ENCODE data around the gene C6orf58. TPM values are rescaled to one million over a fixed set of nuclear protein-coding genes. Genes with fewer than 3 reads are reported as not detected.

Gene C6orf58
- total RNA-seq, 1 experiment from 2014 or later: not detected

DNA sequence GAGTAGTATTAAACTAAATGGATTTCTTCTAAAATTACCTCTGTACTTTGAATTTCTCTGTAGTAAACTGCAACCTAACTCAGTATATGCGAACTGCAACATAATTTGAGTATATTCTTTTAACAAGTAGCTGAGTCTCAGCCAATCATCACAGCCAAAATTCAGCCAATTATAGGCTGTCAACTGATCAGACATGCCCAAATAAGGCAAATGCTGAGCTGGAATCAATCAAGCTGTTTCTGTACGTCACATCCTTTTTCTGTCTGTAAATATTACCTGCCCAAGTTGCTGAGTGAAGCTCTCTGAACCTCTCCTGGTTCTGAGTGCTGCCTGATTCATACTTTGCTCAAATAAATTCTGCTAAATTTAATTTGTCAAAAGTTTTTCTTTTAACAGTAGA, 9.5 kb upstream of the C6orf58 start:
- no peak for DNase-seq
- Histone ChIP-seq H3K9ac (ENCODE audit: extremely low read depth, insufficient read length, low read length) (no peak overlapping the region), H3K23me2 (ENCODE audit: insufficient read length, low read depth, low read length, poor library complexity, severe bottlenecking) (no peaks in the 10 kb centered on the region), H2AK5ac (ENCODE audit: insufficient read length, low read length) (no peak overlapping the region), H2AFZ (ENCODE audit: low read length) (no peak overlapping the region), H3K56ac (ENCODE audit: insufficient read length, low read depth, low read length) (no peak overlapping the region), H3K9me3 (ENCODE audit: control insufficient read depth, low read depth, low read length) (no peaks in the 10 kb centered on the region), H3K23ac (ENCODE audit: insufficient read length, low read depth, low read length) (no peak overlapping the region), H3K27me3 (ENCODE audit: insufficient read depth, low read length) (no peaks in the 10 kb centered on the region), H3K4me2 (ENCODE audit: insufficient read depth, insufficient read length, low read length) (no peak overlapping the region), H4K8ac (replicated peaks; ENCODE audit: insufficient read length, low read depth, low read length) (no peak overlapping the region), H3K79me2 (ENCODE audit: insufficient read depth, low read length) (no peaks in the 10 kb centered on the region), H4K5ac (ENCODE audit: insufficient read length, low read depth, low read length) (no peak overlapping the region), H3K27ac (ENCODE audit: insufficient read length, low read depth, low read length) (no peak overlapping the region), H3K79me1 (ENCODE audit: insufficient read depth, low read depth, low read length, poor library complexity, severe bottlenecking) (no peaks in the 10 kb centered on the region), H2BK15ac (ENCODE audit: low read depth, low read length) (no peak overlapping the region), H4K91ac (ENCODE audit: insufficient read length, low read depth, low read length) (no peak overlapping the region), H3K4me1 (ENCODE audit: insufficient read depth, low read length) (no peaks in the 10 kb centered on the region), H2BK120ac (ENCODE audit: low read depth, low read length, poor library complexity, severe bottlenecking) (no peak overlapping the region), H2BK5ac (ENCODE audit: insufficient read length, low read length) (no peak overlapping the region), H3K4ac (ENCODE audit: low read depth, low read length) (no peak overlapping the region), H2BK20ac (ENCODE audit: low read depth, low read length, poor library complexity, severe bottlenecking) (no peak overlapping the region), H3T11ph (ENCODE audit: low read length) (no peak overlapping the region), H3K14ac (ENCODE audit: insufficient read depth, low read length) (no peak overlapping the region), H2BK12ac (ENCODE audit: insufficient read length, low read depth, low read length) (no peak overlapping the region), H4K20me1 (ENCODE audit: control insufficient read depth, insufficient read depth, insufficient read length) (no peaks in the 10 kb centered on the region), H3K18ac (ENCODE audit: insufficient read length, low read depth, low read length) (no peak overlapping the region)
- Mint-ChIP-seq H3K4me3 (no peak overlapping the region), H3K27ac (no peak overlapping the region), H3K9me3 (no peaks in the 10 kb centered on the region), H3K36me3 (ENCODE audit: insufficient read depth in 1 of 3, low read depth in 3 of 3) (no peaks in the 10 kb centered on the region), H3K4me1 (no peaks in the 10 kb centered on the region), H3K27me3 (ENCODE audit: low read depth) (no peaks in the 10 kb centered on the region)
- TF ChIP-seq CTCF (conservative IDR thresholded peaks at IDR 0.05): no peak
- no CpG with 5 or more reads among the region's 2 CpGs for WGBS (ENCODE audit: extremely low coverage, insufficient read length, low lambda C conversion rate)

Measured in H9 (cell line).